PC-3 (cell line): ENCODE data around the gene MCHR1. TPM values are rescaled to one million over a fixed set of nuclear protein-coding genes. Genes with fewer than 3 reads are reported as not detected.
"Not testable (repeated sequence)": the region's sequence is repeated elsewhere in the genome, so short reads cannot be mapped to it uniquely, and the experiment has no call there.

Experiments used
- ATAC-seq: fragments of 200-7000 bp; cut with Tn5 transposase; 2 replicates; pipeline ENCODE4 v1.9.1; 2020; ENCODE audit warnings: mild to moderate bottlenecking, moderate library complexity
- BruUV-seq: library from RNA; stranded (reverse); fragments of 400-500 nt; replicated peaks from 2 replicates; lab custom pipeline; 2021; lab: Mats Ljungman, UMichigan
- CTCF ChIA-PET: fragments of 300-600 bp; sonication (Branson Sonifier 250); formaldehyde crosslinking; loops from one replicate; lab custom pipeline; 2022; ENCODE audit warnings: antibody characterized with exemption; lab: Charles Lee
- POLR2A ChIA-PET: fragments of 300-600 bp; sonication (Branson Sonifier 250); formaldehyde crosslinking; loops from one replicate; lab custom pipeline; 2022; ENCODE audit warnings: antibody characterized with exemption; ENCODE audit not compliant: unreplicated experiment; lab: Charles Lee
- DNase-seq: peaks from one replicate; pipeline ENCODE4 v3.0.0-alpha.2; 2015
- H2AFZ ChIP-seq: fragments of 300-600 bp; sonication (generic); 2 replicates; pipeline ENCODE4 v1.6.0; 2016; ENCODE audit warnings: antibody characterized with exemption, low read length
- H3F3A ChIP-seq: fragments of 300-600 bp; sonication (generic); one replicate; pipeline ENCODE4 v1.6.0; 2017; ENCODE audit warnings: antibody characterized with exemption, low read length, control low read depth, mild to moderate bottlenecking; ENCODE audit not compliant: unreplicated experiment
- H3K27ac ChIP-seq: fragments of 300-600 bp; sonication (generic); 2 replicates; pipeline ENCODE4 v1.5.1; 2016; ENCODE audit warnings: mild to moderate bottlenecking, low read length
- H3K27me3 ChIP-seq: fragments of 300-600 bp; sonication (generic); 2 replicates; pipeline ENCODE4 v1.6.1; 2016; ENCODE audit warnings: low read length, mixed read lengths
- H3K36me3 ChIP-seq: fragments of 300-600 bp; sonication (generic); 2 replicates; pipeline ENCODE4 v1.6.1; 2016; ENCODE audit warnings: low read depth, mixed run types, low read length, mixed read lengths
- H3K4me1 ChIP-seq: fragments of 300-600 bp; sonication (generic); 2 replicates; pipeline ENCODE4 v1.5.1; 2016; ENCODE audit warnings: low read length; ENCODE audit not compliant: insufficient read depth
- H3K4me2 ChIP-seq: fragments of 300-600 bp; sonication (generic); 2 replicates; pipeline ENCODE4 v1.6.0; 2016; ENCODE audit warnings: low read length
- H3K4me3 ChIP-seq: fragments of 300-600 bp; sonication (generic); 2 replicates; pipeline ENCODE4 v1.5.1; 2016; ENCODE audit warnings: mild to moderate bottlenecking, low read length, mixed read lengths
- H3K79me2 ChIP-seq: fragments of 300-600 bp; sonication (generic); 2 replicates; pipeline ENCODE4 v1.6.1; 2017; ENCODE audit warnings: low read length, mixed read lengths
- H3K9ac ChIP-seq: fragments of 300-600 bp; sonication (generic); 2 replicates; pipeline ENCODE4 v1.6.0; 2016; ENCODE audit warnings: mild to moderate bottlenecking, low read length
- H3K9me2 ChIP-seq: fragments of 300-600 bp; sonication (generic); replicated peaks from 2 replicates; pipeline ENCODE4 v1.6.1; 2016; ENCODE audit warnings: mixed run types, low read length, mixed read lengths
- H3K9me3 ChIP-seq: fragments of 300-600 bp; sonication (generic); 2 replicates; pipeline ENCODE4 v1.6.1; 2016; ENCODE audit warnings: low read length, mixed read lengths
- H4K20me1 ChIP-seq: fragments of 300-600 bp; sonication (generic); 2 replicates; pipeline ENCODE4 v1.6.1; 2016; ENCODE audit warnings: low read length, mixed read lengths
- EZH2 ChIP-seq: fragments of 300-600 bp; sonication (generic); IDR thresholded peaks from one replicate; pipeline ENCODE4 v1.6.1; 2017; ENCODE audit warnings: antibody characterized with exemption, mild to moderate bottlenecking, low read length; ENCODE audit not compliant: unreplicated experiment
- EZH2phosphoT487 ChIP-seq: fragments of 300-600 bp; sonication (generic); IDR thresholded peaks from 2 replicates; pipeline ENCODE4 v1.6.1; 2018; ENCODE audit warnings: mild to moderate bottlenecking, antibody characterized with exemption, low read length, borderline replicate concordance
- intact Hi-C: fragments of 100-400 bp; cut with micrococcal nuclease; formaldehyde crosslinking; loops from 2 replicates; pipeline ENCODE4 v1.9.0; 2023
- total RNA-seq: library from RNA; depleted of rRNA; stranded (reverse); fragments of >200 nt; gene quantifications from 2 replicates; pipeline ENCODE4 v1.2.3, GENCODE V29; 2014
- TF ChIP-seq, protein P1 (sequence below): fragments of 300-600 bp; sonication (generic); conservative IDR thresholded peaks from 2 replicates; pipeline ENCODE4 v1.5.1; 2017; ENCODE audit warnings: antibody characterized with exemption, low read depth, mild to moderate bottlenecking, low read length

The MCHR1 gene
- total RNA-seq, 1 experiment from 2014 or later = not detected

DNA sequence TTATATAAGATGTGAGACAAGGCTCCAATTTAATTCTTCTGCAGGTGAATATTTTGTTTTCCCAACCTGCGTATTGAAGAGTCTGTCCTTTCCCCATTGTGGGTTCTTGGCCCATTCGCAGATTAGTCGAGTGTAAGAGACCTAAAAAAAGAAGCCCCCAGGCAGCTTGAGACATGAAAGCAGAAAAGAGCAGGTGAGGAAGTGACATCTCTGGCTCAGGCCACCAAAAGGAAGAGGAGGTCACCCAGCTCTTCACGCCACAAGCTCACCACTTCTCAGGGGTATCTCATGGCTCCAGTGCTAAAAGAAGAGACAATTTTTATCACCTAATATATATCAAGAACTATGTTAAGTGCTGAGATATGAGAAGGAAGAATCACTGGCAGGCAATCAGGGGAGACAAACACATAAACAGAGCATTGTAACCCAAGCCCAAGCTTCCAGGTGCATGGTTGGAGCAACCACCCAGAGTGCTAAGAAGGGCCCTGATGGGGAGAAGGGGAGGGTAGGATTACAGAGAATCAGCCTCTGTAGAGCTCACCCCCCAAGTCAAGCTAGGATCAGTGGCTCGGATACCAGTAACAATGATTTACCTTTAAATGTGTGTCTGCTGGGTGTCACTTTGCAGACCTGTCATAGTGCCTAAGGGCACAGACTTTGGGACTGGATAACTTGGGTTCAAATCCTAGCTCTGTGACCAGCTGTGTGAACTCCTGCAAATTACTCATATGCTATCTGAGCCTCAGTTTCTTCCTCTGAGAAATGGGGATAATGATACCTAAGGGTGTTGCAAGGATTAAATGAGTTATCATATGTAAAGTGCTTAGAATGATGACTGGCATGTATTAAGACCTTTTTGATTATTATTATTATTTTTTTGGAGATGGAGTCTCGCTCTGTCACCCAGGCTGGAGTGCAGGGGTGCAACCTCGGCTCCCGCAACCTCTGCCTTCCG lies 39.2 kb downstream of the MCHR1 start:
- POLR2A ChIA-PET = interaction anchor here (0.6 kb wide), 1 partner anchor 68 kb away, joined by 3 read pairs; no protein-coding TSS in a partner anchor

DNA sequence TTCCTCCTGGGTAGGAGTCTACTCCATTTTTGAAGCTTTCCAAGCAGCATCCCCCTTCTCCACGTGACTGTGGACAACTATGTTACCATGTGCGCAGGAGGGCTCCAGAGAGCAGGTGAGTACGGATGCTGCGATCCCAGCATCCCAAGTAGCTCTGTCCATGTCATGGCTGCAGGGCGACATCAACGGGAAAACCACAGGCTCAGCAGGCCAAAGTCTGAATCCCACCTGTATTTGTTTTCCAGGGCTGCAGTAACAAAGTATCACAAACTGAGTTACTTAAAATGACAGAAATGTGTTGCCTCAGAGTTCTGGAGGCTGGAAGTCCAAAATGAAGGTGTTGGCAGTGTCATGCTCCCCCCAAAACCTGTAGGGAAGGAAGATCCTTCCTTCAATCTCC lies 40.3 kb downstream of the MCHR1 start:
- Histone ChIP-seq H3K27me3 (no peaks in the 10 kb centered on the region), H3K79me2 (no peaks in the 10 kb centered on the region), H3K9me2 (no peaks in the 10 kb centered on the region), H3K36me3 (no peaks in the 10 kb centered on the region), H3F3A (no peaks in the 10 kb centered on the region), H3K9me3 (no peaks in the 10 kb centered on the region), H3K4me2 (no peak overlapping the region), H2AFZ (no peak overlapping the region), H3K9ac (no peak overlapping the region), H3K4me3 (no peak overlapping the region), H3K4me1 (peaks cover 13% of the 10 kb centered on the region), H4K20me1 (no peaks in the 10 kb centered on the region), H3K27ac (no peak overlapping the region)
- no peak for DNase-seq
- BruUV-seq = no TSS peak
- CTCF ChIA-PET = no interaction called here
- intact Hi-C loops = no loop called here
- TF ChIP-seq EZH2 = no peak
- no peak for TF ChIP-seq EZH2phosphoT487
- TF ChIP-seq, protein P1, sequence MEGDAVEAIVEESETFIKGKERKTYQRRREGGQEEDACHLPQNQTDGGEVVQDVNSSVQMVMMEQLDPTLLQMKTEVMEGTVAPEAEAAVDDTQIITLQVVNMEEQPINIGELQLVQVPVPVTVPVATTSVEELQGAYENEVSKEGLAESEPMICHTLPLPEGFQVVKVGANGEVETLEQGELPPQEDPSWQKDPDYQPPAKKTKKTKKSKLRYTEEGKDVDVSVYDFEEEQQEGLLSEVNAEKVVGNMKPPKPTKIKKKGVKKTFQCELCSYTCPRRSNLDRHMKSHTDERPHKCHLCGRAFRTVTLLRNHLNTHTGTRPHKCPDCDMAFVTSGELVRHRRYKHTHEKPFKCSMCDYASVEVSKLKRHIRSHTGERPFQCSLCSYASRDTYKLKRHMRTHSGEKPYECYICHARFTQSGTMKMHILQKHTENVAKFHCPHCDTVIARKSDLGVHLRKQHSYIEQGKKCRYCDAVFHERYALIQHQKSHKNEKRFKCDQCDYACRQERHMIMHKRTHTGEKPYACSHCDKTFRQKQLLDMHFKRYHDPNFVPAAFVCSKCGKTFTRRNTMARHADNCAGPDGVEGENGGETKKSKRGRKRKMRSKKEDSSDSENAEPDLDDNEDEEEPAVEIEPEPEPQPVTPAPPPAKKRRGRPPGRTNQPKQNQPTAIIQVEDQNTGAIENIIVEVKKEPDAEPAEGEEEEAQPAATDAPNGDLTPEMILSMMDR = no peak
- POLR2A ChIA-PET = no interaction called here
- ATAC-seq = no peak

More for the DNA sequence above, 39.2 kb downstream of the MCHR1 start:
- no peaks in the 10 kb centered on the region for H3K27me3 ChIP-seq
- TF ChIP-seq, protein P1 = no peak
- TF ChIP-seq EZH2phosphoT487 (no peak), EZH2 (no peak)
- H3K79me2 ChIP-seq = no peaks in the 10 kb centered on the region
- DNase-seq (no peak), ATAC-seq (no peak)
- H3K9me3 ChIP-seq = no peaks in the 10 kb centered on the region
- H3K27ac ChIP-seq = no peak overlapping the region
- CTCF ChIA-PET = no interaction called here
- H3K4me3 ChIP-seq = no peak overlapping the region
- intact Hi-C loops = no loop called here
- no peak overlapping the region for H3K4me2 ChIP-seq
- peaks cover 19% of the 10 kb centered on the region for H3K4me1 ChIP-seq
- no peaks in the 10 kb centered on the region for H3K9me2 ChIP-seq
- H4K20me1 ChIP-seq = no peaks in the 10 kb centered on the region
- H2AFZ ChIP-seq = no peak overlapping the region
- no peak overlapping the region for H3K9ac ChIP-seq
- no peaks in the 10 kb centered on the region for H3K36me3 ChIP-seq
- H3F3A ChIP-seq = no peaks in the 10 kb centered on the region
- no TSS peak for BruUV-seq

DNA sequence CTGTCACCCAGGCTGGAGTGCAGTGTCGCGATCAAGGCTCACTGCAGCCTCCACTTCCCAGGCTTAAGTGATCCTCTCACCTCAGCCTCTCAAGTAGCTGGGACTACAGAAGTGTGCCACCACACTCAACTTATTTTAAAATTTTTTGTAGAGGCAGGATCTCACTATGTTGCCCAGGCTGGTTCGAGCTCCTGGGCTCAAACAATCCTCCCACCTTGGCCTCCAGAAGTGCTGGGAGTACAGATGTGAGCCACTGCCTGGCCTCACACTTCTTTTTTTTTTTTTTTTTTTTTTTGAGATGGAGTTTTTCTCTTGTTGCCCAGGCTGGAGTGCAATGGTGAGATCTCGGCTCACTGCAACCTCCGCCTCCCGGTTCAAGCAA lies 40.9 kb downstream of the MCHR1 start:
- CTCF ChIA-PET, BruUV-seq, POLR2A ChIA-PET: not testable (repeated sequence)

More for the DNA sequence above, 40.9 kb downstream of the MCHR1 start:
- H3K79me2 ChIP-seq, H3K4me2 ChIP-seq, H2AFZ ChIP-seq, ATAC-seq, H3K9ac ChIP-seq, H3K36me3 ChIP-seq, H3K4me1 ChIP-seq, DNase-seq, H3K9me3 ChIP-seq, H4K20me1 ChIP-seq, H3K27me3 ChIP-seq, intact Hi-C loops, H3K4me3 ChIP-seq, H3K27ac ChIP-seq, H3F3A ChIP-seq, H3K9me2 ChIP-seq: not testable (repeated sequence)
